Neural cell (in vitro differentiated cells): ENCODE results near the gene COG4. TPM values are rescaled to one million over a fixed set of nuclear protein-coding genes. Genes with fewer than 3 reads are reported as not detected.

Experiments used
- H2AFZ ChIP-seq: fragments of 200-600, 300-800 bp; sonication (generic), shearing (Covaris generic); 2 replicates; pipeline ENCODE4 v1.6.0; 2014; ENCODE audit warnings: low read depth, mild to moderate bottlenecking, antibody characterized with exemption, low read length, moderate library complexity
- H3F3A ChIP-seq: fragments of 200-600 bp; shearing (Covaris generic); 2 replicates; pipeline ENCODE4 v1.6.1; 2016; ENCODE audit warnings: mild to moderate bottlenecking, moderate library complexity, mixed read lengths, antibody characterized with exemption, low read length; ENCODE audit not compliant: insufficient read depth, poor library complexity, severe bottlenecking
- H3K27ac ChIP-seq: fragments of 200-600, 300-800 bp; sonication (generic), shearing (Covaris generic); 2 replicates; pipeline ENCODE4 v1.5.1; 2014; ENCODE audit warnings: mild to moderate bottlenecking, low read length, moderate library complexity
- H3K27me3 ChIP-seq: fragments of 300-800, 200-600 bp; sonication (generic), shearing (Covaris generic); 2 replicates; pipeline ENCODE4 v1.6.0; 2014; ENCODE audit warnings: mild to moderate bottlenecking, low read depth, low read length, moderate library complexity; ENCODE audit not compliant: insufficient read depth
- H3K36me3 ChIP-seq: fragments of 300-800, 200-600 bp; sonication (generic), shearing (Covaris generic); 2 replicates; pipeline ENCODE4 v1.5.1; 2014; ENCODE audit warnings: mild to moderate bottlenecking, antibody characterized with exemption, low read length, moderate library complexity; ENCODE audit not compliant: insufficient read depth
- H3K4me2 ChIP-seq: fragments of 300-800, 200-600 bp; sonication (generic), shearing (Covaris generic); 2 replicates; pipeline ENCODE4 v1.6.0; 2014; ENCODE audit warnings: mild to moderate bottlenecking, low read length
- H3K4me3 ChIP-seq: fragments of 300-800, 200-600 bp; sonication (generic), shearing (Covaris generic); 2 replicates; pipeline ENCODE4 v1.5.1; 2014; ENCODE audit warnings: mild to moderate bottlenecking, low read length, moderate library complexity
- H3K79me2 ChIP-seq: fragments of 200-600 bp; shearing (Covaris generic); replicated peaks from 2 replicates; pipeline ENCODE4 v1.6.0; 2014; ENCODE audit warnings: mild to moderate bottlenecking, low read length, moderate library complexity; ENCODE audit not compliant: insufficient read depth
- H3K9ac ChIP-seq: fragments of 300-800, 200-600 bp; sonication (generic), shearing (Covaris generic); 2 replicates; pipeline ENCODE4 v1.6.1; 2016; ENCODE audit warnings: mild to moderate bottlenecking, low read length, mixed read lengths
- H3K9me2 ChIP-seq: fragments of 200-600 bp; shearing (Covaris generic); 2 replicates; pipeline ENCODE4 v1.6.1; 2016; ENCODE audit warnings: mild to moderate bottlenecking, low read length, mixed read lengths; ENCODE audit not compliant: insufficient read depth
- H3K9me3 ChIP-seq: fragments of 200-600, 300-800 bp; sonication (generic), shearing (Covaris generic); 2 replicates; pipeline ENCODE4 v1.6.1; 2016; ENCODE audit warnings: mild to moderate bottlenecking, mixed run types, low read length, moderate library complexity, mixed read lengths
- H4K20me1 ChIP-seq: fragments of 200-600 bp; shearing (Covaris generic); 2 replicates; pipeline ENCODE4 v1.6.1; 2016; ENCODE audit warnings: mild to moderate bottlenecking, mixed run types; ENCODE audit not compliant: insufficient read depth
- EP300 ChIP-seq: fragments of 450-650 bp; conservative IDR thresholded peaks from 2 replicates; pipeline ENCODE4 v1.6.1; 2014; ENCODE audit warnings: antibody characterized with exemption, mild to moderate bottlenecking, moderate library complexity; ENCODE audit not compliant: poor library complexity, severe bottlenecking
- EZH2 ChIP-seq: fragments of 200-600, 300-800 bp; shearing (Covaris generic), sonication (generic); IDR thresholded peaks from 2 replicates; pipeline ENCODE4 v1.6.1; 2014; ENCODE audit warnings: antibody characterized with exemption, low read length, borderline replicate concordance, mild to moderate bottlenecking; ENCODE audit not compliant: insufficient read depth, poor library complexity, severe bottlenecking
- MXI1 ChIP-seq: fragments of 450-650 bp; conservative IDR thresholded peaks from 2 replicates; pipeline ENCODE4 v1.6.1; 2014; ENCODE audit warnings: antibody characterized with exemption, mild to moderate bottlenecking; ENCODE audit not compliant: poor library complexity, severe bottlenecking
- POLR2AphosphoS5 ChIP-seq: IDR thresholded peaks from 2 replicates; pipeline ENCODE4 v1.6.1; 2012
- RAD21 ChIP-seq: fragments of 450-650 bp; conservative IDR thresholded peaks from 2 replicates; pipeline ENCODE4 v1.6.1; 2014; ENCODE audit warnings: antibody characterized with exemption, mild to moderate bottlenecking, moderate library complexity
- SMC3 ChIP-seq: fragments of 450-650 bp; conservative IDR thresholded peaks from 2 replicates; pipeline ENCODE4 v1.6.1; 2014; ENCODE audit warnings: antibody characterized with exemption, mild to moderate bottlenecking, moderate library complexity; ENCODE audit not compliant: poor library complexity
- TAF1 ChIP-seq: IDR thresholded peaks from 2 replicates; pipeline ENCODE4 v1.6.1; 2012; ENCODE audit warnings: low read depth
- polyA plus RNA-seq: library from polyadenylated mRNA; depleted of rRNA; stranded (reverse); fragments of >200 nt; gene quantifications from 2 replicates; pipeline ENCODE4 v1.2.3, GENCODE V29; 2014
- TF ChIP-seq, protein P1 (sequence below): IDR thresholded peaks from 2 replicates; pipeline ENCODE4 v1.6.1; 2012; ENCODE audit warnings: borderline replicate concordance
- TF ChIP-seq, protein P2 (sequence below): fragments of 450-650 bp; IDR thresholded peaks from 2 replicates; pipeline ENCODE4 v1.5.1; 2014; ENCODE audit warnings: antibody characterized with exemption, mild to moderate bottlenecking, moderate library complexity; ENCODE audit not compliant: poor library complexity, severe bottlenecking

COG4 gene
- polyA plus RNA-seq, 1 donor from 2014 or later, result 185 TPM

DNA sequence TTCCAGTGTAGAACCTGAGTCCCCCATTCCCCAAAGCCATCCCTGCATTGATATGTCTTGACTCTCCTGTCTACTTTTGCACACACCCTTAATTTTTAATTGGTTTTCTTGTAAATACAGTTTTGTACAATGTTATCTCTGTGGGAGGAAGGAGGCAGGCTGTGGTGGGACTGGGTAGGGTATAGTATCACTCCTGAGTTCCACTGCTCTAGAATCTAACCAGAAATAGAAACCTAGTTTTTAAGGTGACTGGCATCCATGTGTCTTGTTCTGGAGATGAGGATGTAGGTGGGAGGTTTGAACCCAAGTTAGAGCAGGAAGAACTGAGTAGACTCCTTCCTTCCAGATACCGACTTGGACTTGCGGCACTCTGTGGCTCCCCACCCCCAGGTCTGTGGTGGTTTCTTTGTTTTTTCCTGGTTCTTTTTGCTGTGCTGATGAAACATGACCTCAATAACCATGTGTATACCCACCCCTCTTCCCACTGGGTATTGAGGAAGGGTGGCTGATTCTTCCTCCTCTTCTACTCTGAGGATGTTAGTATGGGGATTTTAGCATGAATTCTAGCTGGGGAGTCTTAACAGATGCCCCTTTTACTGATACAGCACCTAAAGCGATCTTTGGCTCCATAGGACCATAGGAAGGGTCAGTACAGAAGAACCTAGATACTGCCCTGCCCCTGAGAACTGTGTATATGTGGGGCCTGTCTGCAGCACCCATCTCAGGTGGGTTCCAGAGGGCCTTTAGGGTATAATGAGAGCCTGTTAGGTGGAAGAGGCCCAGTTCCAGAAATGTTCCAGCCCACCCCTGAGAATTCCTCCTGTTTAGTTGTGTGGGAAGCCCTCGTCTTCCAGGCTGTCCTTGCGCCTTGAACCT is 48.9 kb upstream of the COG4 start:
- Histone ChIP-seq H3K36me3 (no peaks in the 10 kb centered on the region), H3K9me2 (no peaks in the 10 kb centered on the region), H3K4me2 (no peak overlapping the region), H3K27ac (no peak overlapping the region), H3K79me2 (no peaks in the 10 kb centered on the region), H3K4me3 (no peak overlapping the region), H3K27me3 (no peaks in the 10 kb centered on the region), H4K20me1 (no peaks in the 10 kb centered on the region), H3F3A (no peaks in the 10 kb centered on the region), H3K9ac (no peak overlapping the region), H3K9me3 (no peaks in the 10 kb centered on the region), H2AFZ (no peak overlapping the region)
- TF ChIP-seq RAD21, result no peak
- TF ChIP-seq MXI1, result no peak
- no peak for TF ChIP-seq SMC3

DNA sequence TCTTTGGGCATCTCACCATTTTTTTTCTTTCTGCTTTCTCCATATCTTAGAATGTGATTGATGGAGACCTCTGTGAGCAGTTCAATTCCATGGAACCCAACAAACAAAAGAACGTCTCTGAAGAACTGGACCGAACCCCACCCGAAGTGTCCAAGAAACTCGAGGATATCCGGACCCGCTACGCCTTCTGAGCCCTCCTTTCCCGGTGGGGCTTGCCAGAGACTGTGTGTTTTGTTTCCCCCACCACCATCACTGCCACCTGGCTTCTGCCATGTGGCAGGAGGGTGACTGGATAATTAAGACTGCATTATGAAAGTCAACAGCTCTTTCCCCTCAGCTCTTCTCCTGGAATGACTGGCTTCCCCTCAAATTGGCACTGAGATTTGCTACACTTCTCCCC is 48.3 kb upstream of the COG4 start:
- no peaks in the 10 kb centered on the region for H4K20me1 ChIP-seq
- no peak overlapping the region for H2AFZ ChIP-seq
- H3F3A ChIP-seq, result no peaks in the 10 kb centered on the region
- H3K27me3 ChIP-seq, result no peaks in the 10 kb centered on the region
- no peak overlapping the region for H3K4me2 ChIP-seq
- no peaks in the 10 kb centered on the region for H3K9me2 ChIP-seq
- H3K4me3 ChIP-seq, result no peak overlapping the region
- H3K79me2 ChIP-seq, result no peaks in the 10 kb centered on the region
- no peak for TF ChIP-seq EZH2
- TF ChIP-seq MXI1, result no peak
- TF ChIP-seq EP300, result no peak
- no peak for TF ChIP-seq TAF1
- TF ChIP-seq POLR2AphosphoS5, result no peak
- no peak for TF ChIP-seq SMC3
- TF ChIP-seq, protein P1, sequence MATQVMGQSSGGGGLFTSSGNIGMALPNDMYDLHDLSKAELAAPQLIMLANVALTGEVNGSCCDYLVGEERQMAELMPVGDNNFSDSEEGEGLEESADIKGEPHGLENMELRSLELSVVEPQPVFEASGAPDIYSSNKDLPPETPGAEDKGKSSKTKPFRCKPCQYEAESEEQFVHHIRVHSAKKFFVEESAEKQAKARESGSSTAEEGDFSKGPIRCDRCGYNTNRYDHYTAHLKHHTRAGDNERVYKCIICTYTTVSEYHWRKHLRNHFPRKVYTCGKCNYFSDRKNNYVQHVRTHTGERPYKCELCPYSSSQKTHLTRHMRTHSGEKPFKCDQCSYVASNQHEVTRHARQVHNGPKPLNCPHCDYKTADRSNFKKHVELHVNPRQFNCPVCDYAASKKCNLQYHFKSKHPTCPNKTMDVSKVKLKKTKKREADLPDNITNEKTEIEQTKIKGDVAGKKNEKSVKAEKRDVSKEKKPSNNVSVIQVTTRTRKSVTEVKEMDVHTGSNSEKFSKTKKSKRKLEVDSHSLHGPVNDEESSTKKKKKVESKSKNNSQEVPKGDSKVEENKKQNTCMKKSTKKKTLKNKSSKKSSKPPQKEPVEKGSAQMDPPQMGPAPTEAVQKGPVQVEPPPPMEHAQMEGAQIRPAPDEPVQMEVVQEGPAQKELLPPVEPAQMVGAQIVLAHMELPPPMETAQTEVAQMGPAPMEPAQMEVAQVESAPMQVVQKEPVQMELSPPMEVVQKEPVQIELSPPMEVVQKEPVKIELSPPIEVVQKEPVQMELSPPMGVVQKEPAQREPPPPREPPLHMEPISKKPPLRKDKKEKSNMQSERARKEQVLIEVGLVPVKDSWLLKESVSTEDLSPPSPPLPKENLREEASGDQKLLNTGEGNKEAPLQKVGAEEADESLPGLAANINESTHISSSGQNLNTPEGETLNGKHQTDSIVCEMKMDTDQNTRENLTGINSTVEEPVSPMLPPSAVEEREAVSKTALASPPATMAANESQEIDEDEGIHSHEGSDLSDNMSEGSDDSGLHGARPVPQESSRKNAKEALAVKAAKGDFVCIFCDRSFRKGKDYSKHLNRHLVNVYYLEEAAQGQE, result no peak
- no peak for TF ChIP-seq RAD21
- TF ChIP-seq, protein P2, sequence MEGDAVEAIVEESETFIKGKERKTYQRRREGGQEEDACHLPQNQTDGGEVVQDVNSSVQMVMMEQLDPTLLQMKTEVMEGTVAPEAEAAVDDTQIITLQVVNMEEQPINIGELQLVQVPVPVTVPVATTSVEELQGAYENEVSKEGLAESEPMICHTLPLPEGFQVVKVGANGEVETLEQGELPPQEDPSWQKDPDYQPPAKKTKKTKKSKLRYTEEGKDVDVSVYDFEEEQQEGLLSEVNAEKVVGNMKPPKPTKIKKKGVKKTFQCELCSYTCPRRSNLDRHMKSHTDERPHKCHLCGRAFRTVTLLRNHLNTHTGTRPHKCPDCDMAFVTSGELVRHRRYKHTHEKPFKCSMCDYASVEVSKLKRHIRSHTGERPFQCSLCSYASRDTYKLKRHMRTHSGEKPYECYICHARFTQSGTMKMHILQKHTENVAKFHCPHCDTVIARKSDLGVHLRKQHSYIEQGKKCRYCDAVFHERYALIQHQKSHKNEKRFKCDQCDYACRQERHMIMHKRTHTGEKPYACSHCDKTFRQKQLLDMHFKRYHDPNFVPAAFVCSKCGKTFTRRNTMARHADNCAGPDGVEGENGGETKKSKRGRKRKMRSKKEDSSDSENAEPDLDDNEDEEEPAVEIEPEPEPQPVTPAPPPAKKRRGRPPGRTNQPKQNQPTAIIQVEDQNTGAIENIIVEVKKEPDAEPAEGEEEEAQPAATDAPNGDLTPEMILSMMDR, result no peak
- no peaks in the 10 kb centered on the region for H3K36me3 ChIP-seq
- no peak overlapping the region for H3K9ac ChIP-seq
- H3K27ac ChIP-seq, result no peak overlapping the region
- H3K9me3 ChIP-seq, result no peaks in the 10 kb centered on the region
